OCI-LY7 (cell line): ENCODE results near the gene PLA2G12A. TPM values are rescaled to one million over a fixed set of nuclear protein-coding genes. Genes with fewer than 3 reads are reported as not detected.

ENCODE experiments used
- BruUV-seq: library from RNA; stranded (reverse); fragments of 400-500 nt; replicated peaks from 2 replicates; lab custom pipeline; 2021; lab: Mats Ljungman, UMichigan
- CTCF ChIA-PET: fragments of 300-600 bp; sonication (Branson Sonifier 250); formaldehyde crosslinking; loops from one replicate; lab custom pipeline; 2022; ENCODE audit warnings: antibody characterized with exemption; ENCODE audit not compliant: unreplicated experiment; lab: Charles Lee
- POLR2A ChIA-PET: fragments of 300-600 bp; sonication (Branson Sonifier 250); formaldehyde crosslinking; loops from one replicate; lab custom pipeline; 2022; ENCODE audit warnings: antibody characterized with exemption; lab: Charles Lee
- DNase-seq: peaks from one replicate; pipeline ENCODE4 v3.0.0-alpha.2; 2015; ENCODE audit warnings: low spot score
- H2AFZ ChIP-seq: fragments of 200-600 bp; sonication (generic), shearing (Covaris generic); 2 replicates; pipeline ENCODE4 v1.6.1; 2014; ENCODE audit warnings: mild to moderate bottlenecking, antibody characterized with exemption, low read length, moderate library complexity
- H3K27ac ChIP-seq: fragments of 200-600 bp; sonication (generic); 2 replicates; pipeline ENCODE4 v1.5.1; 2014; ENCODE audit warnings: mixed run types, low read depth, mild to moderate bottlenecking, moderate library complexity, low read length, inconsistent platforms; ENCODE audit not compliant: poor library complexity, severe bottlenecking
- H3K36me3 ChIP-seq: fragments of 200-600 bp; sonication (generic); 2 replicates; pipeline ENCODE4 v1.6.1; 2014; ENCODE audit warnings: mild to moderate bottlenecking, antibody characterized with exemption, low read length, moderate library complexity, mixed read lengths; ENCODE audit not compliant: insufficient read depth
- H3K4me1 ChIP-seq: fragments of 200-600 bp; sonication (generic); 2 replicates; pipeline ENCODE4 v1.5.1; 2014; ENCODE audit warnings: mild to moderate bottlenecking, low read length; ENCODE audit not compliant: insufficient read depth, poor library complexity, severe bottlenecking
- H3K4me2 ChIP-seq: fragments of 200-600 bp; sonication (generic); 2 replicates; pipeline ENCODE4 v1.6.1; 2014; ENCODE audit warnings: mild to moderate bottlenecking, low read length
- H3K4me3 ChIP-seq: fragments of 200-600 bp; sonication (generic); 2 replicates; pipeline ENCODE4 v1.5.1; 2014; ENCODE audit warnings: mild to moderate bottlenecking, low read depth, low read length; ENCODE audit not compliant: poor library complexity, severe bottlenecking
- H3K79me2 ChIP-seq: fragments of 200-600 bp; sonication (generic); 2 replicates; pipeline ENCODE4 v1.6.1; 2016; ENCODE audit warnings: low read depth, mild to moderate bottlenecking, low read length, moderate library complexity, mixed read lengths; ENCODE audit not compliant: insufficient read depth
- H3K9me2 ChIP-seq: fragments of 200-600 bp; sonication (generic); 2 replicates; pipeline ENCODE4 v1.6.1; 2016; ENCODE audit warnings: mild to moderate bottlenecking, low read length, mixed read lengths; ENCODE audit not compliant: insufficient read depth
- H3K9me3 ChIP-seq: fragments of 200-600 bp; sonication (generic); 2 replicates; pipeline ENCODE4 v1.6.1; 2014; ENCODE audit warnings: mild to moderate bottlenecking, mixed run types, low read length, mixed read lengths
- H4K20me1 ChIP-seq: fragments of 200-600 bp; sonication (generic); 2 replicates; pipeline ENCODE4 v1.6.1; 2014; ENCODE audit warnings: mild to moderate bottlenecking, antibody characterized with exemption, low read length, moderate library complexity, mixed read lengths; ENCODE audit not compliant: insufficient read depth
- EZH2phosphoT487 ChIP-seq: fragments of 200-600 bp; sonication (generic); IDR thresholded peaks from 2 replicates; pipeline ENCODE4 v1.6.1; 2018; ENCODE audit warnings: low read depth, borderline replicate concordance, mild to moderate bottlenecking, mixed run types, antibody characterized with exemption, low read length, moderate library complexity, mixed read lengths
- intact Hi-C: fragments of 100-400 bp; cut with micrococcal nuclease; formaldehyde crosslinking; loops from one replicate; pipeline ENCODE4 v1.10.0; 2022; ENCODE audit not compliant: unreplicated experiment
- total RNA-seq, 2 experiments: library from RNA; depleted of rRNA in 1 of 2; stranded (reverse); fragments of >200 nt in 1 of 2; shearing (Covaris generic) in 1 of 2; gene quantifications; 2 replicates each; pipeline ENCODE4 v1.2.3, GENCODE V29; 2014 to 2022
- TF ChIP-seq, protein P1 (sequence below): fragments of 200-600 bp; sonication (generic); conservative IDR thresholded peaks from 2 replicates; pipeline ENCODE4 v1.5.1; 2014; ENCODE audit warnings: mild to moderate bottlenecking, antibody characterized with exemption, low read length, moderate library complexity, mixed read lengths

PLA2G12A gene
- total RNA-seq, 2 experiments from 2014 or later = 18.1 to 35.9 TPM

- Histone ChIP-seq H3K36me3 (peaks cover 67% of the 10 kb centered on the region), H4K20me1 (no peaks in the 10 kb centered on the region)
- POLR2A ChIA-PET = interaction anchor here (0.6 kb wide), 3 partner anchors 27 to 175 kb away, joined by 3 to 5 read pairs (median 3); no protein-coding TSS in a partner anchor
These were observed 39.0 kb downstream of the PLA2G12A start for GRCh38 chr4:109690690-109691410.

DNA sequence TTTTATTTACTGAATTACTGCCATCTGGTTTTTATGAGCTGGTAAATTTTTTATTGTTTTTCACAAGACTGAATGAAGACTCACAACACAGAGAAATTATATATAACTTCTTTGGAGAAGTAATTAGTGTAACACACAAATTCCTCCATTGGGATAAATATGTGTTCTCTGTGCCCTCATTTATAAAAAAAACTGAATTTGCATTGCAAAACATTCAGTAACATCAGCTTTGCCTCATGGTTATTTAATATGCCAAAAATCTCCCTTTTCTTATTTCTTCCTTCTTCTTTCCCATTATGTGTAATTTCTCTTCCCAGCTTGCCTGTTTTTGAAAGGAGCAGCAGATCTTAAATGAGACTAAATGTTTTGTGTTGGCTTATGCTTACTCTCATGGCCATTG, 45.1 kb downstream of the PLA2G12A start:
- intact Hi-C loops = no loop called here
- Histone ChIP-seq H3K9me2 (0 out of 2 replicates have a peak, but pooled peaks cover 3% of the 10 kb centered on the region), H2AFZ (no peak overlapping the region), H4K20me1 (no peaks in the 10 kb centered on the region), H3K9me3 (no peaks in the 10 kb centered on the region), H3K4me2 (no peak overlapping the region), H3K36me3 (peaks cover 73% of the 10 kb centered on the region), H3K4me3 (no peak overlapping the region), H3K79me2 (no peaks in the 10 kb centered on the region), H3K4me1 (no peaks in the 10 kb centered on the region), H3K27ac (no peak overlapping the region)
- no peak for TF ChIP-seq EZH2phosphoT487
- TF ChIP-seq, protein P1, sequence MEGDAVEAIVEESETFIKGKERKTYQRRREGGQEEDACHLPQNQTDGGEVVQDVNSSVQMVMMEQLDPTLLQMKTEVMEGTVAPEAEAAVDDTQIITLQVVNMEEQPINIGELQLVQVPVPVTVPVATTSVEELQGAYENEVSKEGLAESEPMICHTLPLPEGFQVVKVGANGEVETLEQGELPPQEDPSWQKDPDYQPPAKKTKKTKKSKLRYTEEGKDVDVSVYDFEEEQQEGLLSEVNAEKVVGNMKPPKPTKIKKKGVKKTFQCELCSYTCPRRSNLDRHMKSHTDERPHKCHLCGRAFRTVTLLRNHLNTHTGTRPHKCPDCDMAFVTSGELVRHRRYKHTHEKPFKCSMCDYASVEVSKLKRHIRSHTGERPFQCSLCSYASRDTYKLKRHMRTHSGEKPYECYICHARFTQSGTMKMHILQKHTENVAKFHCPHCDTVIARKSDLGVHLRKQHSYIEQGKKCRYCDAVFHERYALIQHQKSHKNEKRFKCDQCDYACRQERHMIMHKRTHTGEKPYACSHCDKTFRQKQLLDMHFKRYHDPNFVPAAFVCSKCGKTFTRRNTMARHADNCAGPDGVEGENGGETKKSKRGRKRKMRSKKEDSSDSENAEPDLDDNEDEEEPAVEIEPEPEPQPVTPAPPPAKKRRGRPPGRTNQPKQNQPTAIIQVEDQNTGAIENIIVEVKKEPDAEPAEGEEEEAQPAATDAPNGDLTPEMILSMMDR = no peak
- ChIA-PET POLR2A (interaction anchor here (1.8 kb wide), 1 partner anchor 13 kb away, joined by 5 read pairs; no protein-coding TSS in a partner anchor), CTCF (no interaction called here)
- BruUV-seq = no TSS peak
- DNase-seq = no peak

More at GRCh38 chr4:109690690-109691410, 39.0 kb downstream of the PLA2G12A start:
- TF ChIP-seq EZH2phosphoT487 = no peak
- TF ChIP-seq, protein P1 = no peak
- Histone ChIP-seq H3K27ac (no peak overlapping the region), H3K4me1 (no peaks in the 10 kb centered on the region), H3K79me2 (no peaks in the 10 kb centered on the region), H3K4me2 (no peak overlapping the region), H2AFZ (no peak overlapping the region), H3K4me3 (no peak overlapping the region), H3K9me3 (no peaks in the 10 kb centered on the region), H3K9me2 (no peaks in the 10 kb centered on the region)
- CTCF ChIA-PET = interaction anchor here (0.6 kb wide), 1 partner anchor 265 kb away, joined by 5 read pairs; no protein-coding TSS in a partner anchor
- BruUV-seq = no TSS peak
- intact Hi-C loops = no loop called here
- no peak for DNase-seq
